PFSK-1 (cell line): ENCODE data around the gene NTM.

Experiments used
- POLR2AphosphoS5 ChIP-seq: IDR thresholded peaks from 2 replicates; pipeline ENCODE4 v1.6.1; 2012; ENCODE audit warnings: low read depth, mild to moderate bottlenecking, control low read depth, low read length, moderate library complexity
- REST ChIP-seq, 2 experiments: IDR thresholded peaks; 2 replicates each; pipeline versions ENCODE4 v1.6.1 to v1.8.0; 2011 to 2012; ENCODE audit warnings: low read depth in 2 of 2, low read length in 2 of 2, control low read depth in 1 of 2, inconsistent platforms in 1 of 2, mild to moderate bottlenecking in 1 of 2, moderate library complexity in 1 of 2; ENCODE audit not compliant: insufficient read depth in 1 of 2

- TF ChIP-seq REST (IDR thresholded peaks at IDR 0.05; ENCODE audit: insufficient read depth in 1 of 2, low read depth in 2 of 2, low read length in 2 of 2): no peak
- no peak for TF ChIP-seq POLR2AphosphoS5
Observed at GRCh38 chr11:132220474-132220873, 850.1 kb downstream of the NTM start.
